Measurements from ENCODE around the gene OR2A25.

- no peak for TF ChIP-seq CTCF (IDR thresholded peaks at IDR 0.05)
- TF ChIP-seq EP300 (IDR thresholded peaks at IDR 0.05), result no peak
These were observed 21.0 kb upstream of the OR2A25 start, which contains the start of gene OR2A5 for GRCh38 chr7:144048648-144049047.
